ENCODE results near the gene RFXANK. TPM values are rescaled to one million over a fixed set of nuclear protein-coding genes. Genes with fewer than 3 reads are reported as not detected.

The RFXANK gene
- total and polyA plus RNA-seq, 9 of the 15 experiments (the other 6 are each of a cell fraction or from before 2014, with no cell fraction given) = 68.6 to 181 (median 150) TPM

- TF ChIP-seq, protein P1, sequence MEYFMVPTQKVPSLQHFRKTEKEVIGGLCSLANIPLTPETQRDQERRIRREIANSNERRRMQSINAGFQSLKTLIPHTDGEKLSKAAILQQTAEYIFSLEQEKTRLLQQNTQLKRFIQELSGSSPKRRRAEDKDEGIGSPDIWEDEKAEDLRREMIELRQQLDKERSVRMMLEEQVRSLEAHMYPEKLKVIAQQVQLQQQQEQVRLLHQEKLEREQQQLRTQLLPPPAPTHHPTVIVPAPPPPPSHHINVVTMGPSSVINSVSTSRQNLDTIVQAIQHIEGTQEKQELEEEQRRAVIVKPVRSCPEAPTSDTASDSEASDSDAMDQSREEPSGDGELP (CRISPR knock-in tag; IDR thresholded peaks at IDR 0.05; ENCODE audit: borderline replicate concordance) = peak; percentile 44; the same call in 1 of the 2 replicates
- TF ChIP-seq PBX2 (CRISPR knock-in tag; IDR thresholded peaks at IDR 0.05; ENCODE audit: low read depth) (no peak), PBX2 (tag; conservative IDR thresholded peaks at IDR 0.05; ENCODE audit: low read depth) (no peak), NFATC3 (IDR thresholded peaks at IDR 0.05) (no peak), SPI1 (IDR thresholded peaks at IDR 0.05; ENCODE audit: borderline replicate concordance, low read depth, low read length) (peak; percentile 60; the same call in 1 of the 2 replicates), PREB (CRISPR knock-in tag; IDR thresholded peaks at IDR 0.05) (no peak), CBFB (CRISPR knock-in tag; IDR thresholded peaks at IDR 0.05) (no peak), PCBP2 (IDR thresholded peaks at IDR 0.05; ENCODE audit: low read depth, low read length, poor library complexity, severe bottlenecking) (no peak), MECOM (CRISPR knock-in tag; IDR thresholded peaks at IDR 0.05) (no peak), ZNF124 (CRISPR knock-in tag; IDR thresholded peaks at IDR 0.05) (no peak), RNF2 (IDR thresholded peaks at IDR 0.05) (no peak; the same call in 1 of the 2 replicates), GTF2F1 (IDR thresholded peaks at IDR 0.05; ENCODE audit: low read depth, low read length) (0 out of 2 replicates have a peak, but pooled peaks have one; percentile 20), ZNF655 (CRISPR knock-in tag; IDR thresholded peaks at IDR 0.05) (no peak), ZNF232 (CRISPR knock-in tag; IDR thresholded peaks at IDR 0.05) (no peak), ZNF133 (CRISPR knock-in tag; IDR thresholded peaks at IDR 0.05) (no peak), MEF2D (tag; conservative IDR thresholded peaks at IDR 0.05; ENCODE audit: low read depth) (no peak), POLR2G (IDR thresholded peaks at IDR 0.05; ENCODE audit: low read depth, low read length) (peak; percentile 79), DMBX1 (CRISPR knock-in tag; IDR thresholded peaks at IDR 0.05; ENCODE audit: borderline replicate concordance) (no peak), ILK (tag; IDR thresholded peaks at IDR 0.05; ENCODE audit: borderline replicate concordance, low read depth) (no peak), KLF1 (tag; IDR thresholded peaks at IDR 0.05) (0 out of 2 replicates have a peak, but pooled peaks have one; percentile 26), CHD4 (IDR thresholded peaks at IDR 0.05; ENCODE audit: insufficient read depth, insufficient replicate concordance, low read depth, low read length, poor library complexity, severe bottlenecking) (no peak), ZBTB17 (CRISPR knock-in tag; IDR thresholded peaks at IDR 0.05) (no peak), ZNF384 (IDR thresholded peaks at IDR 0.05; ENCODE audit: low read depth, low read length) (peak; percentile 87)
Observed at GRCh38 chr19:19203012-19203856, 11.2 kb downstream of the RFXANK start, which contains the start of gene NR2C2AP (continued).

Data from K562 (cell line).